NOMO-1 (cell line): Measurements from ENCODE around the gene ATP2A3.

Experiments used
- DNase-seq, 2 experiments: peaks; one replicate each; lab custom pipeline; 2025; ENCODE audit not compliant: unreplicated experiment in 2 of 2; lab: John Stamatoyannopoulos, UW

The ATP2A3 gene

DNA sequence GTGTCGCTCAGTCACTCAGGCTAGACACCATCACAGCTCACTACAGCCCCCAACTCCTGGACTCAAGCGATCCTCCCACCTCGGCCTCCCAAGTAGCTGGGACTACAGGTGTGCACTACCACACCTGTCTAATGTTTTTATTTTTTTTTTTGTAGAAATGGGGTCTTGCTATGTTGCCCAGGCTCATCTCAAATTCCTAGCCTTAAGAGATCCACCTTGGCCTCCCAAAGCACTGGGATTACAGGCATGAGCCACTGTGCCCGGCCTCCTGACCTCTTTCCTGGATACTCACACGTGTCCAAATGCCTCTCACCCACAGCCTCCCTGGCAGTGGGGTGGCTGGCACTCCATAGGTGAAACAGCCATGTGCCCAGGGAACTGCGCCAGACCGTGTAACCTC lies 88.9 kb downstream of the ATP2A3 start:
- no peak for DNase-seq
